Activated CD4-positive, alpha-beta T cell treated with anti-CD3 and anti-CD28 coated beads, Interleukin-2, amount 50 U/mL, for 24 hours (primary cell): ENCODE results near the gene PALM.
"Not testable (repeated sequence)": the region's sequence is repeated elsewhere in the genome, so short reads cannot be mapped to it uniquely, and the experiment has no call there.

Experiments used
- DNase-seq, 2 donors: peaks; one replicate each; pipeline ENCODE4 v3.0.0-alpha.2; 2020; ENCODE audit warnings: low read depth in 1 of 2, low spot score in 1 of 2

PALM gene

GRCh38 chr19:703651-704446, 4.9 kb upstream of the PALM start:
- DNase-seq: peak; percentile 27 to 37

- no peak for DNase-seq
Observed at GRCh38 chr19:704447-704741, 4.3 kb upstream of the PALM start.

DNA sequence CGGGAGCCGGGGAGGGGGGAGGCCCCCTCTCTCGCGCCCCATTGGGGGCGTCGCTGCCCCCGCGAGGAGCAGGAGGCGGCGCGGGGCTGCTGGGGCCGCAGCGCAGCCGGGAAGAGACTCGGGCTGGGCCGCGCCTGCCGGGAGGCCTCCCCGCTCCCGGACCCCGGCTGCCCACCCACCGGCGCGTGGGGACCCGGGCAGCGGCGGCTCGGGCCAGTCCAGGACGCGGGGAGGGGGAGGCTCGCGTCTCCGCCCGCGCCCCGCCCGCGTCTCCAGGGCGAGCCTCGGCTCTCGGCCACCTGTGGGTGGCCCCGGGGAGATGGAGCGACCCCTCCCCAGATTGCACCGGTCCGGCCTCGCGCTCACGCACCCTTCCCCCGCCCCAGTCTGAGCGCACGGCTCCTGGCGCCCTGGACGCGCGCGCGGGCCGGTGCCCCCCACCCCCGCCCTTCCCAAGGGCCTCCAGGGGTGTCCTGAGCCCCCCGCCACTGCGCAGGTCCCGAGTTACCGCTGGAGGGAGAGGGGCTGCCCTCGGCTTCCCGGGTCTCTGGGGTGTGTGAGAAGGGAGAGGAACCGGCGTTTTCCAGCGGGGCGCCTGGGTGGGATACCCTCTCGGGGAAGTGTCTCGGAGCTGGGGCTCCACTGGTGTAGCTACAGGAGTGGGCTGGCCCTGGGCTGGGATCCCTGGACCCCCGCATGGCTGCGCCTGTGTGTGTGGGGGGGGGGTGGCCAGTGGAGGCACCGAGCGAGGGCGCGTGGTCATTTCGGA, 645 bp downstream of the PALM start:
- no peak for DNase-seq

DNA sequence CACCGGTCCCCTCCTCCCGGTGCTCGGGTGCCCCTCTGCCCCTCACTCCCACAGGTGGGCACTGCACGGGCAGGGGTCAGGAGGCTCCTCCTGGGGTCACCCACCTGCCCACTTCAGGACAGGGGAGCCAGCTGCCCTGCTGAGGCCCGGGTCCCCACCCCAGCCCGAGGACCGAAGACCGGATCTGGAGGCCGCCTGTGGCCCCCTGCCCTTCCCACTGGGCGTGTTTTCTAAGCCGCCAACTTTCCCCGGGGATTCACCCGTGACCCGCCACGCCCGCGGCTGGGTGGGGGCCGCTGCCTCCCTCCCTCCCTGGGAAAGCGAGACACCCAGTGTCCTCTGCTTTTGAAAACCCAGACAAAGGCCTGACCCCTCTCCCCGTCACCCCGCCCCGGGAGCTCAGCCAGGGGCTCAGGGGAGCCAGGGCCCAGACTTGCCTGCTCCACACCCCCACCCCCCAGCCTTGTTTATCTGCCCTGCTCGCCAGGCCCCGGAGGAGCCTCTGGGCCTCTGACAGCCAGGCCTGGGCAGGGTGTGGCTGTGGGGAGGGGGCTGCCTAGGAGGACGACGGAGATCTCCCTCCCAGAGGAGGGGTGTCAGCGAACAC, 1.3 kb downstream of the PALM start:
- no peak for DNase-seq

DNA sequence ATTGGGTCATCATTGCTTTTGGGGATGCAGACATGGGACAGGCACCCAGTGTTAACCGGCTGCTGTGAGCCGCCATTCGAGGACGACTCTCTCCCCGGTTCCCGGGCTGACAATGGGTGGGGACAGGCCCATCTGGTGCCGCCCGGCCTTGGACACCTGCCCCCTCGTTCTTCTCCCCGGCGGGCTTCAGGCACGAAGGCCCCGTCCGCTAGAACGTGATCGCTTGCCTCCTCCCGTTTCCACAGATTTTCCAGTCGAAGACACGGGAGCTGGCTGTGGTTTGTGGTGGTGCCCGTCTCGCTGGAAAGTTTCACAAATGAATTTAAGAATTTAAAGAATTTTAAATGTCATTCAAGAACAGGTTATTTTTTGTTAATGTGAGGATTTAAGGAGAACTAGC, 2.0 kb downstream of the PALM start:
- no peak for DNase-seq

DNA sequence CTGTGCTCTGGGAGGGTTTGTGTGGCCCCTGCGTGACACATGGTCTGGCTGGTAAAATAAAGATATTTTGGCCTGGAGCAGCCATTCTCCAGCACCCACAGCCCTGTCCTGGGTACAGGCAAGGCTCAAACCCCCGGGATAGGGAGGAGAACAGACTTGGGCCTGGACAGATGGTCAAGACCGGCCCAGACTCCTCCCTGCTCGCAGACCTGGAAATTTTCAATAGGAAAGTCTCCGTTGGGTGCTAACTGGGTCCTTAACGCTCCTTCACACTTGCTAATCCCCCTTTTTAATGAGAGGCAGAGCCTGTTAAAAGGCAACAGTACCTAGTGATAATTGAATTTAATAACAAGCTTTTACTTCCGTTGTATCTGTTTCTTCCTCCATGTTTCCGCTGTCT, 2.5 kb downstream of the PALM start:
- DNase-seq: no peak

- no peak for DNase-seq
Observed at GRCh38 chr19:715347-715746, 6.6 kb downstream of the PALM start.

GRCh38 chr19:718251-718951, 9.7 kb downstream of the PALM start:
- no peak for DNase-seq

- DNase-seq: no peak
Observed at GRCh38 chr19:718991-719512, 10.3 kb downstream of the PALM start.

DNA sequence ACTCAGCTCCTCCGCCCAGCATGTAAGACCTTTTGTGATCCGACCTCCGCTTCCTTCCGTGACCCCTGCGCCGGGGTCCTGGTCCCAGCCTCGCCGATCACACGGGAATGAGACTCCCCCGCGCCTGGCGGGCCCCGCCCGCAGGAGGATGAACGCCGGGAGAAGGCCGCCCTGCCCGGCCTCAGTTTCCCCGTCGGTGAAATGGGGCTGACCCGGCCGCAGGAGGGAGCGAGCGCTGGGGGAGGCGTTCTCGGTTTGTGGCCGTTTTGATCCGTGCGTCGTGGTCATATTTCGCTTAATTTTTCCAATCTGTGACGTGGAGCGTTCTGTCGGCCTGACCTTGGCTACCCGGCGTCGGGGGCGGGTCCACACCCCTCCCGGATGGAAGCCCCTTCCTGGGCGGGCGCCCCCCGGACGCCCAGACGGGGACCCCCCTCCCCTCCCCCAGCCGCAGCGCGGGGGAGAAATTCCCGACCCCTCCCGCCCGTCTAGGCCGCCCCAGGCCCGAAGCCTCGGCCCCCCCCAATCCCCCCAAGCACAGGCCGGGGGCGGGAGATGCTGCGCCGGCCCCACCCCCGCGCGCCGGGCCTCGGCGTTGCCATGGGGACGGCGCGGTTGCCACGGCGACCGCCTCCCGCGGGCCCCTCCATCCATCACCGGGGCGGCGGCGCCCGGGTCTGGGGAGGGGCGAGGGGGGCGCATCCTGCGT, 11.1 kb downstream of the PALM start:
- DNase-seq: no peak

GRCh38 chr19:720345-721160, 11.8 kb downstream of the PALM start:
- DNase-seq: no peak

GRCh38 chr19:722553-723101, 13.9 kb downstream of the PALM start:
- no peak for DNase-seq

GRCh38 chr19:723247-723646, 14.5 kb downstream of the PALM start:
- DNase-seq: no peak

DNA sequence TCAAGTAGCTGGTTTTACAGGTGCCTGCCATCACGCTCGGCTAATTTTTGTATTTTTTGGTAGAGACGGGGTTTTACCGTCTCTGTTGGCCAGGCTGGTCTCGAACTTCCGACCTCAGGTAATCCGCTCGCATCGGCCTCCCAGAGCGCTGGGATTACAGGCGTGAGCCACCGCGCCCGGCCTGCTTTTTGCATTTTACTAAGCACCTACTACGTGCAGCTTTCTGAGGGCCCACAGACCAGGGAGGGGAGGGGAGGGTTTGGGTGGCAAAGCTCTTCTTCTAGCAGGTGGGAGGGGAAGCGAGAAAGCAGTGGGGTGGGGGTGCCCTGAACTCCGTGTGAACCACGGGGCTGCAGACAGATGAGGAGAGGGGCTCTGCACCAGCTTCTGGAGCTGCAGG, 15.0 kb downstream of the PALM start:
- no peak for DNase-seq

GRCh38 chr19:725461-726089, 16.8 kb downstream of the PALM start:
- no peak for DNase-seq

DNA sequence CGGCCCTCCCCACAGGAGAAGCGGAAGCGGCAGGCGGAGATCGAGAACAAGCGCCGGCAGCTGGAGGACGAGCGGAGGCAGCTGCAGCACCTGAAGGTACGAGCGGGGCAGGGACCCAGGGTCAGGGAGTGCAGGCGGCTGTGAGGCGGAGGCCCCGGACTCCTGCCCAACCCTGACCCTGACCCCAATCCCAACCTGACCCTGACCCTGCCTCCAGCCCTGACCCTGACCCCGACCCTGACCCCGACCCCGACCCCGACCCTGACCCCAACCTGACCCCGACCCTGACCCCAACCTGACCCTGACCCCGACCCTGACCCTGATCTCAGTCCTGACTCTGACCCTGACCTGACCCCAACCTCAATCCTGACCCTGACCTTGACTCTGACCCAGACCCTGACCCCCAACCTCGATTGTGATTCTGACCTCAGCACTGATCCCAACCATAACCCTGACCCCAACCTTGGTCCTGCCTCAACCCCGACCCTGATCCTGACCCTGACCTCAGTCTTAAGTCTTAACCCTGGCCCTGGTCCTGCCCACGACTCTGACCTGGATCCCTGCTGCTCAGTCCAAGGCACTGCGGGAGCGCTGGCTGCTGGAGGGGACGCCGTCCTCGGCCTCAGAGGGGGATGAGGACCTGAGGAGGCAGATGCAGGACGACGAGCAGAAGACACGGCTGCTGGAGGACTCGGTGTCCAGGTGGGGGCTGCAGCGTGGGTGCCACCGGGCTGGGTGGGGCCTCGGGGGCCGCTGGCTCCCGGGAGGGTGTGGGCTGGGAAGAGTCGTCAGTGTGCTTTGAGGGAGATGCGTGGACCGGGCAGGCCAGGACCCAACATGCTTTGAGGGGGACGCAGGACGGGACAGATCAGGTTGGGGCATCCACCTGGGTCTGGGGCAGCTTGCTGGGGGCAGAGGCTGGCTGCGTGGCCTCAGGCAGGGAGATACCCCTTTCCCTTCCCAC, 18.5 kb downstream of the PALM start:
- no peak for DNase-seq

- DNase-seq: no peak
Observed at GRCh38 chr19:728011-728410, 19.3 kb downstream of the PALM start.

DNA sequence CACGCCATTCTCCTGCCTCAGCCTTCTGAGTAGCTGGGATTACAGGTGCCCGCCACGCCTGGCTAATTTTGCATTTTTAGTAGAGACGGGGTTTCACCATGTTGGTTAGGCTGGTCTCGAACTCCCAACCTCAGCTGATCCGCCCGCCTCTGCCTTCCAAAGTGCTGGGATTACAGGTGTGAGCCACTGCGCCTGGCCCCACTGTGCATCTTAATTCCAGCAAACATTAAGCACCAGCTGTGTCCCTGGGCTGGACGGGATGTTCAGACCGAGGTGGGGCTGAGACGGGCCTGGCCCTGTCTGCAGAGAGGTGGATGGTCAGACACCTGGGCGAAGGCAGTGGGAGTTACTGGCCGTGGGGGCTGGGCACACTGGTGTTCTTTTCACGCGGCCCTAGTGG, 20.8 kb downstream of the PALM start:
- not testable (repeated sequence) for DNase-seq
